A549 treated with AZD9567 at 1 μM for 4 hours (cell line): ENCODE data around the gene PRDX1. TPM values are rescaled to one million over a fixed set of nuclear protein-coding genes. Genes with fewer than 3 reads are reported as not detected.

Source experiments
- total RNA-seq: library from RNA; stranded (reverse); fragments of 200-300 nt; extraction: Qiagen RNA extraction; gene quantifications from 5 replicates; pipeline ENCODE4 v1.2.3, GENCODE V29; 2022; ENCODE audit not compliant: insufficient read depth

The PRDX1 gene
- total RNA-seq: 2,040 to 2,165 TPM (median 2,060 TPM) in 5 replicates

GRCh38 chr1:45521413-45522323 is at the start of gene PRDX1:
Gene PRDX1 (minus strand): TSS chr1:45521884. CDS start chr1:45519043, 2,841 bp downstream.

GRCh38 chr1:45550401-45551351 is 29.0 kb upstream of the PRDX1 start, which contains the start of gene AKR1A1:
Gene AKR1A1 (plus strand): TSS chr1:45550826. CDS start chr1:45561795, 10,969 bp downstream.

DNA sequence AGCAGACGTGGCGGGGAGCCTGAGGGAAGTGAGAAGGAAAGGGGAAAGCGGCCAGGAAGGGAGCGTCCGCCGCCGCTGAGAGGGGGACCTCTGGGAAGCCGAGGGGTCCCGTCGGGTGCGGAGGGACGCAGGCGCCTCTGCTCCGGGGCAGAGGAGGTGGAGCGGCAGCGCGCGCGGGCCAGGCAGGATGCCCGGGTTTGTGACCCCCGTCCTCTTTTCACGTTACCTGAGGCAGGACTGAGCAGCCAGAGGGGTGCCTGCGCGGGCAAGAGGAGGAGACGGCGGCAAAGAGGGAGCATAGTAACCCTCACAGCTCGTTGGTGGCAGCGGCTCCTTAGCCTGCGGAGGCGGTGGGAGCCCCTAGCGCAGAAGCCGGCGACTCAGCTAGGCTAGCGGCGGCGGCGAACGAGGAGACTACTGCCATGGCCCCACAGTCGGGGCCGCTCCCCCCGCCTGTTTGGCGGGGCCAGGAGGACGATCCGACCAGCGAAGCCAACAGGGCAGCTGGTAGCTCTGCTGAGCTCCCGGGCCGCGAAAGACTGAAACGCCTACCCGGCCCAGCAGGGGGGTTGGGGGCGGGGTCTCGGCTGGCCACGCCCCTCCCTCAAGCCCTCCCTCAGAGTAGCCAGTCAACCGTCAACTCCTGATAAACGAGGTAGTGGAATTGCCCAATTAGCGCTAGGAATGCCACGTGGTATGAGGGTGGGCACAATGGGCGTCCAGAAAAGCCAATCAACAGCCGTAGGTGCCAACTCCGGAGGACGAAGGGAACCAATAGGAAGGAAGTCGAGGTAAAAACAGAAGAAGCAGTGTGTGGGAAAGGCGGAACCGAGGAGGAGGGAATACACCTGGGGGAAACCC is 30.8 kb downstream of the PRDX1 start, which contains the start of gene TESK2:
TSS of gene TESK2 (minus strand) at position 538 of the 861 bp plus-strand sequence. CDS start 33,378 bp downstream, outside the sequence.

Other genes starting within 250 kb of the PRDX1 start
- gene HPDL, start 195.0 kb downstream of the PRDX1 start, total RNA-seq: 2.6 to 4.2 TPM (median 3.3 TPM) in 5 replicates
- 12.1 to 14.1 TPM (median 13.2 TPM) in 5 replicates for gene TOE1, start 181.7 kb downstream of the PRDX1 start, total RNA-seq
- 7.1 to 11.4 TPM (median 10.9 TPM) in 5 replicates for gene MUTYH, start 181.4 kb downstream of the PRDX1 start, total RNA-seq
- gene TESK2, start 30.7 kb downstream of the PRDX1 start, total RNA-seq: 0.34 to 0.38 TPM (median 0.37 TPM) in 4 of 5 replicates, not detected in the other
- 1.5 to 2.6 TPM (median 1.9 TPM) in 5 replicates for gene CCDC163, start 21.8 kb downstream of the PRDX1 start, total RNA-seq
- gene MMACHC, start 21.6 kb downstream of the PRDX1 start, total RNA-seq: 1.2 to 4.9 TPM (median 1.5 TPM) in 5 replicates
- 76.5 to 125 TPM (median 81.1 TPM) in 5 replicates for gene AKR1A1, start 28.9 kb upstream of the PRDX1 start, total RNA-seq
- gene NASP, start 62.2 kb upstream of the PRDX1 start, total RNA-seq: 119 to 140 TPM (median 130 TPM) in 5 replicates
- 0.28 to 0.53 TPM (median 0.36 TPM) in 4 of 5 replicates, not detected in the other for gene CCDC17, start 102.2 kb upstream of the PRDX1 start, total RNA-seq
- 30.7 to 41.9 TPM (median 34.8 TPM) in 5 replicates for gene GPBP1L1, start 164.6 kb upstream of the PRDX1 start, total RNA-seq
- gene TMEM69, start 166.3 kb upstream of the PRDX1 start, total RNA-seq: 16.8 to 21.1 TPM (median 17.9 TPM) in 5 replicates
- gene IPP, start 228.8 kb upstream of the PRDX1 start, total RNA-seq: 4.1 to 5.3 TPM (median 5.1 TPM) in 5 replicates